Breast epithelium (tissue), 3 donors: ENCODE measurements around the gene GMDS.

Experiments used
- POLR2AphosphoS5 ChIP-seq, 3 donors: sonication (generic); formaldehyde crosslinking; IDR thresholded peaks; one replicate each; pipeline ENCODE4 v1.6.1; 2017; ENCODE audit warnings: antibody characterized with exemption in 3 of 3
- TF ChIP-seq, protein P1 (sequence below), 3 donors: fragments of 450-650 bp; IDR thresholded peaks; one replicate each; pipeline ENCODE4 v1.5.1; 2016 to 2017; ENCODE audit warnings: antibody characterized with exemption in 3 of 3, mild to moderate bottlenecking in 3 of 3, moderate library complexity in 3 of 3

DNA sequence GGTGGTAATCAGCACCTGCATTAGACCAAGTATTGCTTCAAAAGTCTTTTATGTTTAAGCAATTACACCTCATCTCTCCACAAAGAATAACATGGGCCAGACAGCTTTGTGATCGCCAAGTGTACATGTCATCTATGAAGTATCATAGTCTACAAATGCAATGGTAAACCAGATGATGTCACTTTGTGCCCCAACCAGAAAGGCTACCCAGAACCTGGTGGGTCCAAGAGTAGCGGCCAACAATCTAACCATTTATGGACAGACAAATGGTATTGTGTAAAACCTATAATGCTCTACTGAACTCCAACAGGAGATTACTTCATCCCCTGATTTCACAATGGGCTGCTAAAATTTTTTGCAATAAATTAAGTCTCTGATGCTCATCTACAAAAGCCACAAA, 295.9 kb downstream of the GMDS start:
- TF ChIP-seq, protein P1, sequence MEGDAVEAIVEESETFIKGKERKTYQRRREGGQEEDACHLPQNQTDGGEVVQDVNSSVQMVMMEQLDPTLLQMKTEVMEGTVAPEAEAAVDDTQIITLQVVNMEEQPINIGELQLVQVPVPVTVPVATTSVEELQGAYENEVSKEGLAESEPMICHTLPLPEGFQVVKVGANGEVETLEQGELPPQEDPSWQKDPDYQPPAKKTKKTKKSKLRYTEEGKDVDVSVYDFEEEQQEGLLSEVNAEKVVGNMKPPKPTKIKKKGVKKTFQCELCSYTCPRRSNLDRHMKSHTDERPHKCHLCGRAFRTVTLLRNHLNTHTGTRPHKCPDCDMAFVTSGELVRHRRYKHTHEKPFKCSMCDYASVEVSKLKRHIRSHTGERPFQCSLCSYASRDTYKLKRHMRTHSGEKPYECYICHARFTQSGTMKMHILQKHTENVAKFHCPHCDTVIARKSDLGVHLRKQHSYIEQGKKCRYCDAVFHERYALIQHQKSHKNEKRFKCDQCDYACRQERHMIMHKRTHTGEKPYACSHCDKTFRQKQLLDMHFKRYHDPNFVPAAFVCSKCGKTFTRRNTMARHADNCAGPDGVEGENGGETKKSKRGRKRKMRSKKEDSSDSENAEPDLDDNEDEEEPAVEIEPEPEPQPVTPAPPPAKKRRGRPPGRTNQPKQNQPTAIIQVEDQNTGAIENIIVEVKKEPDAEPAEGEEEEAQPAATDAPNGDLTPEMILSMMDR (IDR thresholded peaks at IDR 0.05) = no peak
- no peak for TF ChIP-seq POLR2AphosphoS5 (IDR thresholded peaks at IDR 0.05)
